ENCODE measurements around the gene NHEJ1. TPM values are rescaled to one million over a fixed set of nuclear protein-coding genes. Genes with fewer than 3 reads are reported as not detected.

Gene NHEJ1
- total RNA-seq, 1 donor from 2014 or later = 16.4 TPM

DNA sequence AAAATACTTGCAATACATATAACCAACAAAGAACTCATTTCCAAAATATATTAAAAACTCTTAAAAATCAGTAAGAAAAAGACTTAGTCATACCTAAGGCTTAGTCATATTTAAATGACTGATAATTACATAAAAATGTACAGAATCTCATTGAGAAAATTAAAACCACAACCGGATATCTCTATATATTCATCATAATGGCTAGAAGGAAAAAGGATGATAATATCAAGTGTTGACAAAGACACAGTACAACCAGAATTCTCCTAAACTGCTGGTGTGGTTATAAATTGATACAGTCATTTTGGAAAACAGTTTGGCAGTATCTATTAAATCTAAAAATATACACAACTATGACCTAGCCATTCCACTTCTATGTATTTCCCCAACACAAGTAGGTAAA lies 72.8 kb downstream of the NHEJ1 start:
- no peak for DNase-seq (ENCODE audit: low read depth, low spot score)

DNA sequence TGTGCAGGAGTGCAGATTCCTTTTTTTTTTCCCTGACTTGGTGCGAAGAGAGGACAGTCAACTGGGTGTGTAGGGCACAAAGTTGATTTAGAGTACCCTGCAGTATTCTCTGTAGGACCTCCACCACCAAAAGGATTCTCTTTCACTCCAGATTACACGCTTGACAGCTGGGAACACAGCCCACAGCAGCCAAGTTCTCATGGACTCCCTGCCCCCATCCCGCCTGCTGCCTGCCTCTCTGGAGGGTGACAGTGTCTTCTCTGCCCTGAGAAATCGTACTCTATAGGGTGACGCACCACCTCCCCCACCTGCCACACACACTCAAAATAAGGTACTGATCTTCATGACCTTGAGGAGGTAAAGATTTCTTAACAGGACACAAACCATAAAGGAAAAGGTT lies 73.3 kb downstream of the NHEJ1 start:
- DNase-seq (ENCODE audit: low read depth, low spot score) = no peak

DNA sequence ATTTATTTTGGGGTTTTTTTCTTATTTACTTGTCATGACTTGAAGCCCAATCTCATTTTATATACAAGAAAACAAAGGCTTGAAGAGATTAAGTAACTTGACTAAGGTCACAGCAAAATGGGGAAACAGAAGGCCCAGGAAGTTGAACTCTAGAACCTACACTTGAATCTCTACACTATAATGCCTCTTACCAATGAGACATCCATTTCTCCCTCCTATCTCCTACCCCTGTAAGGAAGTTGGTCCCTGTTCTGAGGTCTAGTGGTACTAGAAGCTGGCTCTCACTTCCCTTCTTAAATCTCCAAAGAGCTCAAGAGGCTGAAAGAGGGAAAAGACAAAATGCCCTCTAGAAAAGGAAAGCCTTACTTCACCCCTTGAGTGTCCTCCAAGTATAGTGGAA lies 74.4 kb downstream of the NHEJ1 start:
- no peak for DNase-seq (ENCODE audit: low read depth, low spot score)

DNA sequence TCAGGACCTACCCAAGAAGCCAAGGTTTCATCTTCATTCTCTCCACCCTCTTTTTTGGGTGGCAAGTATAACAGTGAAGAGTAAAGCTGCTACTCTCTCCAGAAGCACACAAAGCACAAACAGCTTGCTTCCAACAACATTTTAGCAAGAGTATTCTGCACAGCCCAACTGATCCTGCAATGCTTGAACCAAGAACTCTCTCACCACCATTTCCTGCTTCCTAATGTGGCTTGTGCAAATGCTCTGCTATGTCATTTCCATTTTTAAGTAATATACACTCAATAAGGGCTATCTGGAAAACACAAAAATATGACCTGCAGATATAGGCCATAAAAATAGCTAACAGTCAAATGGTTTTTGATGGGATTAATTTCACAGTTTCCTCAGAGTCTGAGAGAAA lies 75.8 kb downstream of the NHEJ1 start:
- DNase-seq (ENCODE audit: low read depth, low spot score) = no peak

DNA sequence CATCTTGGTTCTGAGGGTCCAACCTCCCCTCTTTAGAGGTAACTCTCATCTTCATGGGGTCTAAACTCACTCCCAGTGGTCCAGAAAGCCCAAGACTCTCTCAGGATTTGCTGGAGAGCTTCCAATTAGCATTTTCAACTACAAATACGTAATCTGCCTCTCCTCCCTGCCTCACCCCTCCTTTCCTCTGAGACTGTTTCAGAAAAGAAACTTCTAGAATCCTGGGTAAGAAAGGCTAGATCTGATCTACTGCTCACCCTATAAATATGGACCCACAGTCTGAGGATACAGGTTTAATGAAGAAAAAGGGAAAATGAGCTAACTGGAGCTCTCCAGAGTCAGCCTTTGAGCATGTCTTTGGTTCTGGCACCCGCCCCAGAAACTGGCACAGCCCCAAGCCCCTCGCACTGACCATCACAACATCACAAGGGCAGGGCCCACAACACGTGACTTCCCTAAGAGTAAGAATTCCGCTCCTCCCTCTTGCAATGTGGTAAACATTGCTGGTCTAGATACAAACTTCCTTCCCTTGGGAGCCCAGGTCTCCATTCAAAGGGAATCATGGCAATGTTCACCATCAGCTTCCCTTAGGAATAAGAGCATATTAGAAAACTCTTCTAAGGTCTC lies 78.2 kb downstream of the NHEJ1 start:
- no peak for DNase-seq (ENCODE audit: low read depth, low spot score)

DNA sequence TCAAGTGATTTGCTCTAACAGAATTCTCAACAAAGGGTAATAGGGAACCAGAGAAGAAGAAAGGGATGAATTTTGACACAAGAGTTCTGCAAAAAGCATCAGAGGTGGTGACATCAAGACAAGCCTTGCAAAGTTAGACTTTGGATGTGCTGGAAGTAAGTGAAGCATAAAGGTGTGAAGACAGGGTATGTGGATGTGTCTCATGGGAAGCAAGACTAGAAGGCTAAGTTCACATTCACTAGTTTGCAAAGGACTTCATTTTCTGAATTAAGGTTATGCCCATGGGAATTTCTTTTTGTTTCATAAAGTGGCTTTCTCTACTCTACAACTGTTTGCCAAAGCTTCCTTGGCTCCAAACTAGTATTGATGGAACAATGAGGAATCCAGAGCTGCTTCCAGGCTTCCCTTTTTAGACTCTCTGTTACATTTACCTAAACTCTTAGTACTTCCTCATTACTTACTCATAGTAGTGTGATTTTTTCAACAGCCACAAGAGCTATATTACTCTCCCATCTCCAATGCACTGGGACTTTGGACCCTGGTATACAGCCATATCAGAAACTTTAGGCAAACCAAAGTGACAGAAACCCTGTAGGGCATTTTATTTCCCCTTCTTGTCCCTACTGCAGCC lies 78.8 kb downstream of the NHEJ1 start:
- no peak for DNase-seq (ENCODE audit: low read depth, low spot score)

DNA sequence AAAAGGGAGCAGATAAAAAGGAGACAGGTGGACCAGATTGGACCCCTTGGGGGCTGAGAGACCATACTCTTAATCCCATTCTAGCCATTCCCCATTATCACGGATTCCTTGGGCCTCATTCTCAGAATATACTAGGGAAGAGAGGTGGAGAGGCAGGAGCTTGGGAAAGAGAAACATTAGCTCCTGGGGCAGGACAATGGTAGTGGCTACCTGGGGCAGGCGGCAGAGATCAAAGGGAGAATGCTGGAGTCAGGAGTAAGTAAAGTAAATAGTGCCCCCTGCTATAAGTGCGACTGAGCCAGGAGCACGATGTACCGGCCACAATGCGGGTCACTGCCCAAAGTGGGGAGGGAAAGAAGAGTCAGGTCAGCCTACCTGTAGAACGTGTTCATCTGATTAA lies 79.5 kb downstream of the NHEJ1 start:
- no peak for DNase-seq (ENCODE audit: low read depth, low spot score)

DNA sequence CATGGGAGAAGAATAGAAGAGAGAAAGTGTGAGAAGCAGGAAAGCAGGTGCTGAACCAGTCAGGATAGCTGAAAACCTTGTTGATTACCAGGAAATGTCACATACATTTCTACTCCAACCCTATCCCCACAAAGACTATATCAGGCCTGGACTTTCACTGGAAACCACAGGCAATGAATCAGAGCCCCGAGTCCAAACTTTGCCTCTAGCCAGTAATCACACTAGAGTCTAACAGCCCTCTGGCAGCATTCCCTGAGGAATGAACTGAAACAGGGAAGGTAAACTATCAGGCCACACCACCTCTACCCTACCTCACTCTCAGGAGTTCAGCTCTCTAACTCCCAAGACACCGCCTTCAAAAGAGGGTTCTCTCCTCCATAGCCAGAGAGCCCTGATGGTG lies 81.2 kb downstream of the NHEJ1 start:
- DNase-seq (ENCODE audit: low read depth, low spot score) = no peak

DNA sequence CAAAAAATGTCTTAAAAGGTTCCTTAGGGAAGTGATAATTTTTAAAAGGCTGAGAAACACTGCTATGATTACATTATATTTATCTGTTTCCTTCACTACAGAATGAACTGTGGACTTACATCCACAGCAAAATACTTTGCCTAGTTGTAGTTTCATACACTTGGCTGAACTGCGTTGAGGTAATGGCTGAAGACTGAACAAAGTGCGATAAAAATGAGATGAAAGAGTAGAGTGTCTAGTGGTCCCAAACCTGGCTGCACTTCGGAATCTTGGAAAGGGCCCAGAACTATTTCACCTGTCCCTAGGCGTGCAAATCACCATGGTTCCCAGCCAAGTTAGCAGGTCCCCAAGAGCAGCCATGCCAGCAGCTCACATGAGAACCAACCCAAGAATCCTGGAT lies 81.7 kb downstream of the NHEJ1 start:
- no peak for DNase-seq (ENCODE audit: low read depth, low spot score)

DNA sequence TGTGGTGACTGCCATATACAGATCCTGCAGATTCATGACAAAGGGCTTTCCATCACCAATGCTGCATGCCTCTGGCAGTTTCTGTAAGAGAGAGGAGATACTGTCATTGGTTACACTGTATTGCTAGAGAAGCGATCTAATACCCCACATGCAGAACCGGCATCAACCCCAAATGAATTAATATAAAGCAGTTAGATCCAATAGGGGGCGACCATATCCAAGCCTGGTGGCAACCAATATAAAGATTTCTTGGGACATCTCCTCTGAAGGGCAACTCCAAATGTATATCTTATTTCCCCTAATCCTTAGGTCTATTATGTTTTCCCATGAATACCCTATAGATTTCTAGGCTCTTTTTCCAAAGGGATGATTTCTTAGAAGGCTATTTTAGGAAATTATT lies 82.5 kb downstream of the NHEJ1 start:
- DNase-seq (ENCODE audit: low read depth, low spot score) = no peak

DNA sequence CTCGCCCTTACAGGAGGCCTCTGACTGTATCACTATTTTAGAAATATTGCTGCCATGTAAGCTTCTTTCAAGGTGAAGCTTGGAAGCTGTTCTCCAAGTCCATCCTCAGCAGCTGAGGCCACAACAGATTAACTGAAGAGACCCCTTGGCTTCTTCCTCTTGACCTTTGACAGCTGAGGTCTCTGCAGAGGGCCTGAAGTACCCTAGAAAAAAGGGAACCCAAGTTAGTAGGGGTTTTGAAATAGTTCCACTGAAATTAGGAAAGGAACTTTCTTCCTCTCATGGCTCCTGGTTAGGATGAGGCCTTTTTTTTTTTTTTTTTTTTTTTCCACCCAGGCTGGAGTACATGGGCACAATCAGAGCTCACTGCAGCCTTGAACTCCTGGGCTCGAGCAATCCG lies 84.4 kb downstream of the NHEJ1 start:
- no peak for DNase-seq (ENCODE audit: low read depth, low spot score)

DNA sequence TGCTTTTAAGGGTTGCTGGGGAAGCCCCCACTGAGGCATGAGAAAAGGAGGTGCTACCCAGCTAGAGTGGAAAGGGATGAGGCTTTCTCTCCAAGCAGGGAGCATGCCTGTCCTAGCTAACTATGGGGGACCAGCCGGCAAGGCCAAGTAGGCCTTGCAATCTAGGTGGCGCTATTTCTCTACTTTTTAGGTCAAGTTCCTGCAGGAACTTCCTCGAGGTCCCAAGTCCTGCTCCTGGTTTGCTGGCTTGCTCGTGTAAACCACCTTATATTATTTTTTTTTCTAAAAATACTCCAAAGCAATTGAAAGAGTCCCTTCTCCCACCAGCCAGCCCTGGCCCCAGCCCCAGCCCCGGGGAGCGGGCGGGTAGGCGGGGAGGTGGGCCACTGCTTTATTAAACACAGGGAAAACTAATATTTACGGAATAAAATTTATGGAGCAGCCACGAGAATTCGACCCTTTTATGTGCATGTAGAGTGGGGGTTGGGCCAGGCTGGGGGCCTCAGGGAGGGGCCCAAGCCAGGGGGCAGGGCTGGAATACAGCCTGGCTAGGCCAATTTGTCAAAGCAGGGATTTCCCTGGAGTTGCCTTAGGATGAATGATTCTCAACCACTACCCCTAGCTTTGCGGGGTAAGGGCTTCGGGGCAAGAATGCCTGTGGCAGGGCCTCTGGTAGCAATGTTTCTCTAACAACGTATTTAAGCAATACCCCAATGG lies 87.0 kb downstream of the NHEJ1 start:
- no peak for DNase-seq (ENCODE audit: low read depth, low spot score)

DNA sequence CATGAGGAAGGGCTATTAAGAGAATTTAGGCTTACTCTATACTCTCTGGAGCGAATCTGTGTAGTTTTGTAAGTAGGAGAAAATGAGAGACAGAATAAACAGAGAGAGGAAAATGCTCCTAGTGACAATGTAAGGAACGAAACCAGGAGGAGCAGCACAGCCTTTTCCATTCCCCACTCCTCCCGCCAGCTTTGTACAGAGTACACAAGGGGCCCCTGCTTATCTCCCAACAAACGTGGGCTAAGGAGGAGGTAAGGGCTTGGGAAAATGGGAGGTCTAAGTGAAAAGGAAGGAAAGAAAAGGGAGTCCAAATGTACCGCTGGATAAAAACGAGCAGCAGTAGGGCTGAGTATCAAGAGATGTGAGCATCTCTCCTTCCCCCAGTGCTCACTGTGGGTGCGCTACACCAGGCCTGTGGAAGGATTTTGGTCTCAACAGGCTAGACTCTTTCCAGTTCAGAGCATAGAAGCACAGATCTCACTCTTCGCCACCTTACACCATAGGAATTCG lies 87.8 kb downstream of the NHEJ1 start:
- no peak for DNase-seq (ENCODE audit: low read depth, low spot score)

DNA sequence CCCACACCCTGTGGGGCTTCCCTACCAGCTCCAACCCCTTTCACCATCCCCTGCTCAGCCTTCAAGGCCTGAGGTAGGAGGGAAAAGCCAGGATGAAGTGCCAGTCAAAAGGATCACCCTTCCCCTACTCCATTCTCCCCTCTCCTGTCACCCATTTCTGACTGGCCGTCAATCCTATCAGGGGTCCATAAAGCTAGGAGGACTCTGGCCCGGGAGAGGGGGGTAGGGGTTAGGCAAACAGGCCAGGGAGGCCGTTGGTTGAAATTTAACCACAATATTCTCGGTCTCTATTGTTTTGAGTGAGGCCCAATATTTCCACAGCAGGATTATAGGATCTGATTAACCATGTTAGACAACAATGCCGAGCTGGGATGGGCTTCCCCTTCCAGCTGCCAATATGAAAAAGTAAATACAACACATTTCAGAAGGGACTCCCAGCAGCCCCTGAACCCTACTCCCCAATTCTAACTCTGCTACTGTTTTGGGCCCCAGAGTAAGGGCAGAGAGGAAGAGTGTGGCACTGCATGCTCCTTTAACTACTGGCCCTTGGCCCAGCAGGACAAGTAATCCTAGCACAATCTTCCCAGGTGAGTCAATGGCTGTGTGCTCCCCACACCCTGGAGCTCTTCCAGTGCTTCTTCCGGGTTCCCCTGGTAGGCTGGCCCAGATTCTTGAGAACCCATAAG lies 89.3 kb downstream of the NHEJ1 start:
- DNase-seq (ENCODE audit: low read depth, low spot score) = no peak

DNA sequence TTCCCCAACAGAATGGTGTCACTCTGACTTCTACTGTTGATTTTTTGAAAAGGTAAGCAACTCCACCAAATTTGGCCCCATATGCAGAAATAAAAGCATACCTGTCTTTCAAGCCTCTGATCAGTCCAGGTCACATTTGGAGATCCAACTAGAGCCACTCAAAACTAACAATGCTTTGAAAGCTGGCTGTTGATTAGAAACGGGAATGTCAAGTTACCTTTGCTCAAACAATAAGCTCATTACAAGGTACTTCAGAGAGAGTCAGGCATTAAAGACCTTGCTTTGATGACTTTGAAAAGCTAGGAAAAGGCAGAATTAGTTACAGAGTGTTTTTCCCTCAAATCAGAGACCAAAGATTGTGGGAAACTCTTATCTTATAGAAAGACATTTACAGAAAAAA lies 95.1 kb downstream of the NHEJ1 start:
- DNase-seq (ENCODE audit: low read depth, low spot score) = no peak

DNA sequence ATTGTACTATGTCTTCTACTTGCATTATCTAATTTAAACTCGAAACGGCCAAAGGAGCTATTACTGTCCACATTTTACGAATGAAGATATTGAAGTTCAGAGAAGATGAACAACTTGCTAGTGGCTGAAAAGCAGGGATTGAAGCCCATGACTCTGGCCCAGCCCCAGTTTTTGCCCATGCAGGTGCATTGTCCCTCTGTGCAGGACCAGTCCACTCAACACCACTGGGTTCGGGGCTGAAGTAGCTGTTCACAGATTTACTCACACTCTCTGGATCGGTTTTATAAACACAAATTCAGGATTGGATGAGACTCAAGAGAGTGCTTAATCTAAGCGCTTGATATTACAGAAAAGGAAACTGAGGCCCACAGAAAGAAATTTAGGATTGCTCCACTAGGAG lies 98.5 kb downstream of the NHEJ1 start:
- DNase-seq (ENCODE audit: low read depth, low spot score) = no peak

DNA sequence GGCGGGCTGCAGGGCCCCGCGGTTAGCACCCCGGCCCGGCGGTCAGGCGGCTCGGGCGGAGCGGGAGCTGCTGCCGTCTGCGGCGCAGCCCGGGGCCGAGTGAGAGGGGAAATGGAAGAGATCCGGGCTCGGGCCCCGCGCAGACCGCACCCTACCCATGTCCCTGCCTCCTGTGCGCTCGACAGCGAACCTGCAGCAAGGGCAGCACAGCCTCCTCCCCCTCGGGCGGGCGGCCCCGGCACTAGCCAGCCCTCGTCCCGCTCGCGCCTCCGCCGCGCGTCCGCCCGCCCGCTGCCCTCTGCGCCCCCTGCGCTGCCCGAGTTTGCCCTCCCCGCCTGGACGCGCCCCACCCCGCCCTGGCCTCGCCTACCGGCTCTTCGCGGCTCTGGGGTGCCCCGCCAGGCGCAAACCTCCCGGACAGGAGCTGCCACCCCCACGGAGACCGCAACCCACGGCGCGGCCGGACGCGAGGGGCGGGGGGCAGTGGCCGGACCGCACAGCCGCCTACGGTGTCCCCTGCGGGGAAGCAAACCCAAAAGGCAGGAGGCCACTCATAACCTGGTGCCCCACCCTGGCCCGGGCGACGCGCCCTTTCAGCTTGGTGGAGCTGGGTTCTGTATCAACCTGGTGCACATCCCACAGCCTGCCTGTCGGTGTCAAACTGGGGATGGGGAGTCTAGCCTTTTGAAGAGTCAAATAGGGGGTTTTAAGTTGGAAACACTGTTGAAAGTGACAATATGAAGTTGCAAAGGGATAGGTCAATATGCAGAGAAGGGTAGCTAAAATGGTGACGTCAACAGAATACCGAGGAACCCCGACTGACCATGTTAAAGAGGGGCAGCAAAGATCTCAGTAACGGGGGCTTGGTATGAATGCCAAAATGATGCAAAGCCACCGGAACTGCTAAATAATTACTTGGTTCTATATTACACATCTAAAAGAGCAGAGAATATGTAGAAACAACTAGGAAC lies 99.5 kb downstream of the NHEJ1 start, which contains the start of gene IHH:
IHH (minus strand) TSS at position 101 of the 971 bp plus-strand sequence. CDS start 454 bp downstream, outside the sequence.
- DNase-seq (ENCODE audit: low read depth, low spot score) = no peak

DNA sequence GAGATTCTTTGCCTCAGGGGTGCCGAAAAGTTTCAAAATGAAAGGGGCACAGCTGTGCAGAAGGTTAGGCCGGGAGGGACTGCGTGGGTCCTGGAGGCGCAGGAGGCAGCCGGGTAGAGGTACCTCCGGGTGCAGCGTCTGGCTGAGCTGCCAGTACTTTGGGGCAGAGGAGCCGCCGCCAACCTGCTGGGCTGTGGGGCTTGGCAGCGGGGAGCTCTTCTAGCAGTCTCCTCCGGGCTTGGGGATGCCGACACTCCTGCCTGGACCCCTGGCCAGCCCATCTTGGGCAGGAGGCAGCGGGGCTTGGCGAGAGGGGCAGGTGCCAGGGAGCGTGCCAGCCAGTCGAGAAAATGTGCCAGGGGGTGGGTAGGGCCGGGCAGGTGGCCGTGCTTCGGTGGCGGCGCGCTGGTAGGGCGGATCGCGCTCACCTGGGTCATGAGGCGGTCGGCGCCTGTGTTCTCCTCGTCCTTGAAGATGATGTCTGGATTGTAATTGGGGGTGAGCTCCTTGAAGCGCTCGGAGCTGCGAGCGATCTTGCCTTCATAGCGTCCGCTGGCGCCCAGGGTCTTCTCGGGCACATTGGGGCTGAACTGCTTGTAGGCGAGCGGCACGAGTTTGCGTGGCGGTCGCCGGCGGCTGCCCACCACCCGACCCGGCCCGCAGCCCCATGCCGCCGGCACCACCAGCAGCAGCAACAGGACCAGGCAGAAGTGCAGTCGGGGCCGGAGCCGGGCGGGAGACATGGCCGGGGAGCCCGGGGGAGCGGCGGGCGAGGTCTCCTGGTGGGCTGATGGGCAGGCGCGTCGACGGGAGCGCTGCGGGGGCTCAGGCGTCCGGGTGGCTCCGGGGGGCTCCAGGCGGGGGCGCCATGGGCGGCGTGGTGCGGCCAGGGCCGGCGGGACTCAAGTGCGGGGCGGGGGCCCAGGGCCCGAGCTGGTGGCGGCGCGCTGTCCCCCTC lies 100.6 kb downstream of the NHEJ1 start:
- no peak for DNase-seq (ENCODE audit: low read depth, low spot score)

DNA sequence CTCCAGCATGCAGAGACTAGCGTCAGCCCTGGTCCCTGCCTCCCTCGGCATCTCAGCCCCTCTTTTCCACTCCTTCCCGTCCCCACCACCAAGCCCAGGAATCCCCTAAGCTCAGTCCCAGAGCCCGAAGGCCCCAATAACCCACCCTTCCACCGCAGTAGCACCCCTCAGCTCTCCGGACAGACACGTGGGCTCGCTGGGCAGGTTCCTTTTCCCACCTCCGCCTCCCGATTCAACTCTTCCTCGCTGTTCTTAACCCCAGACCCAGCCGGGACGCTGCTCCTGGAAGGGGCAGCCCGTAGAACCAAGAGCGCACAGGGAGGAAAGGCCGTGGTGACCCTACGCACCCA lies 101.3 kb downstream of the NHEJ1 start:
- DNase-seq (ENCODE audit: low read depth, low spot score) = no peak
